ENCODE measurements around the gene HELZ.
"Not testable (repeated sequence)": the region's sequence is repeated elsewhere in the genome, so short reads cannot be mapped to it uniquely, and the experiment has no call there.

HELZ gene

GRCh38 chr17:67093348-67093747, 151.6 kb downstream of the HELZ start:
- no peaks in the 10 kb centered on the region for H3K9me2 ChIP-seq (ENCODE audit: low read depth, low read length)
- H4K20me1 ChIP-seq (ENCODE audit: insufficient read depth, low read length) = no peaks in the 10 kb centered on the region
- no peak overlapping the region for H3K9ac ChIP-seq (ENCODE audit: low read length)
- H3K9me3 ChIP-seq (ENCODE audit: low read length) = peaks cover 6% of the 10 kb centered on the region; the same call in 1 of the 2 replicates
- H3K4me3 ChIP-seq (ENCODE audit: low read depth, low read length, poor library complexity, severe bottlenecking) = no peak overlapping the region
- H3K36me3 ChIP-seq (ENCODE audit: insufficient read depth, low read length) = peaks cover 24% of the 10 kb centered on the region; the same call in 1 of the 2 replicates
- no peaks in the 10 kb centered on the region for H3F3A ChIP-seq (ENCODE audit: insufficient read depth, low read length)
- no peak overlapping the region for H3K27ac ChIP-seq (ENCODE audit: low read depth, low read length, poor library complexity, severe bottlenecking)
- H3K79me2 ChIP-seq (ENCODE audit: insufficient read depth, low read length) = no peaks in the 10 kb centered on the region
- H3K4me1 ChIP-seq (ENCODE audit: insufficient read depth, low read length, severe bottlenecking) = no peaks in the 10 kb centered on the region
- H2AFZ ChIP-seq (ENCODE audit: low read length) = no peak overlapping the region
- TF ChIP-seq CTCF (IDR thresholded peaks at IDR 0.05; ENCODE audit: low read length) (no peak), EZH2 (IDR thresholded peaks at IDR 0.05; ENCODE audit: borderline replicate concordance, low read length) (no peak)
- no peaks in the 10 kb centered on the region for H3K27me3 ChIP-seq (ENCODE audit: insufficient read depth, low read length)
- no peak overlapping the region for H3K4me2 ChIP-seq (ENCODE audit: low read length)

GRCh38 chr17:67092710-67093109, 152.3 kb downstream of the HELZ start:
- not testable (repeated sequence) for H4K20me1 ChIP-seq (ENCODE audit: insufficient read depth, low read length)

GRCh38 chr17:67092291-67092690, 152.7 kb downstream of the HELZ start:
- H3K9ac ChIP-seq (ENCODE audit: low read length) = no peak overlapping the region
- H3K27me3 ChIP-seq (ENCODE audit: insufficient read depth, low read length) = no peaks in the 10 kb centered on the region
- no peak overlapping the region for H3K27ac ChIP-seq (ENCODE audit: low read depth, low read length, poor library complexity, severe bottlenecking)
- no peaks in the 10 kb centered on the region for H3K4me1 ChIP-seq (ENCODE audit: insufficient read depth, low read length, severe bottlenecking)
- no peak overlapping the region for H2AFZ ChIP-seq (ENCODE audit: low read length)
- no peaks in the 10 kb centered on the region for H3K79me2 ChIP-seq (ENCODE audit: insufficient read depth, low read length)
- no peak overlapping the region for H3K4me3 ChIP-seq (ENCODE audit: low read depth, low read length, poor library complexity, severe bottlenecking)
- TF ChIP-seq CTCF (IDR thresholded peaks at IDR 0.05; ENCODE audit: low read length) (no peak), EZH2 (IDR thresholded peaks at IDR 0.05; ENCODE audit: borderline replicate concordance, low read length) (no peak)
- H3K9me2 ChIP-seq (ENCODE audit: low read depth, low read length) = no peaks in the 10 kb centered on the region
- H3K9me3 ChIP-seq (ENCODE audit: low read length) = peaks cover 6% of the 10 kb centered on the region; the same call in 1 of the 2 replicates
- H3F3A ChIP-seq (ENCODE audit: insufficient read depth, low read length) = no peaks in the 10 kb centered on the region
- no peaks in the 10 kb centered on the region for H4K20me1 ChIP-seq (ENCODE audit: insufficient read depth, low read length)
- H3K36me3 ChIP-seq (ENCODE audit: insufficient read depth, low read length) = peaks cover 33% of the 10 kb centered on the region; the same call in 1 of the 2 replicates
- no peak overlapping the region for H3K4me2 ChIP-seq (ENCODE audit: low read length)

More at GRCh38 chr17:67092710-67093109, 152.3 kb downstream of the HELZ start:
- H3K79me2 ChIP-seq (ENCODE audit: insufficient read depth, low read length); H3K4me2 ChIP-seq (ENCODE audit: low read length); H3K4me3 ChIP-seq (ENCODE audit: low read depth, low read length, poor library complexity, severe bottlenecking); H3K9ac ChIP-seq (ENCODE audit: low read length); H3K9me3 ChIP-seq (ENCODE audit: low read length); H3K9me2 ChIP-seq (ENCODE audit: low read depth, low read length); H3K27ac ChIP-seq (ENCODE audit: low read depth, low read length, poor library complexity, severe bottlenecking); H3K27me3 ChIP-seq (ENCODE audit: insufficient read depth, low read length); H3K4me1 ChIP-seq (ENCODE audit: insufficient read depth, low read length, severe bottlenecking); H3F3A ChIP-seq (ENCODE audit: insufficient read depth, low read length); H2AFZ ChIP-seq (ENCODE audit: low read length): not testable (repeated sequence)
- peaks cover 29% of the 10 kb centered on the region; the same call in 1 of the 2 replicates for H3K36me3 ChIP-seq (ENCODE audit: insufficient read depth, low read length)

GRCh38 chr17:67090341-67090740, 154.7 kb downstream of the HELZ start:
- Histone ChIP-seq H3F3A (ENCODE audit: insufficient read depth, low read length) (no peaks in the 10 kb centered on the region), H3K27ac (ENCODE audit: low read depth, low read length, poor library complexity, severe bottlenecking) (no peak overlapping the region), H3K4me1 (ENCODE audit: insufficient read depth, low read length, severe bottlenecking) (no peaks in the 10 kb centered on the region), H4K20me1 (ENCODE audit: insufficient read depth, low read length) (no peaks in the 10 kb centered on the region), H3K27me3 (ENCODE audit: insufficient read depth, low read length) (no peaks in the 10 kb centered on the region), H2AFZ (ENCODE audit: low read length) (no peak overlapping the region), H3K4me2 (ENCODE audit: low read length) (no peak overlapping the region), H3K9me2 (ENCODE audit: low read depth, low read length) (no peaks in the 10 kb centered on the region), H3K9ac (ENCODE audit: low read length) (no peak overlapping the region), H3K4me3 (ENCODE audit: low read depth, low read length, poor library complexity, severe bottlenecking) (no peak overlapping the region), H3K36me3 (ENCODE audit: insufficient read depth, low read length) (peaks cover 45% of the 10 kb centered on the region; the same call in 1 of the 2 replicates), H3K79me2 (ENCODE audit: insufficient read depth, low read length) (no peaks in the 10 kb centered on the region), H3K9me3 (ENCODE audit: low read length) (peaks cover 6% of the 10 kb centered on the region; the same call in 1 of the 2 replicates)
- no peak for TF ChIP-seq EZH2 (IDR thresholded peaks at IDR 0.05; ENCODE audit: borderline replicate concordance, low read length)
- no peak for TF ChIP-seq CTCF (IDR thresholded peaks at IDR 0.05; ENCODE audit: low read length)

Measured in OCI-LY1 (cell line).